ENCODE measurements around the gene TUBB4B.

The TUBB4B gene

GRCh38 chr9:137200311-137201204 is 40.5 kb upstream of the TUBB4B start, which contains the start of gene TPRN (continued):
- no peak for TF ChIP-seq CTCF (tag by site-specific recombination; IDR thresholded peaks at IDR 0.05)
- no peak for TF ChIP-seq TSHZ1 (tag by site-specific recombination; IDR thresholded peaks at IDR 0.05; ENCODE audit: borderline replicate concordance)
- no peak for TF ChIP-seq ZNF776 (tag by site-specific recombination; IDR thresholded peaks at IDR 0.05; ENCODE audit: borderline replicate concordance)
- no peak for TF ChIP-seq ZNF654 (tag by site-specific recombination; IDR thresholded peaks at IDR 0.05; ENCODE audit: low read depth)
- TF ChIP-seq ZNF48 (tag by site-specific recombination; IDR thresholded peaks at IDR 0.05): no peak
- TF ChIP-seq ZNF280D (tag by site-specific recombination; IDR thresholded peaks at IDR 0.05): no peak
- peak; percentile 12; the same call in 1 of the 2 replicates for TF ChIP-seq ELK4 (IDR thresholded peaks at IDR 0.05; ENCODE audit: borderline replicate concordance, low read depth, low read length)
- TF ChIP-seq ZNF214 (tag by site-specific recombination; IDR thresholded peaks at IDR 0.05; ENCODE audit: borderline replicate concordance): no peak
- TF ChIP-seq ZNF530 (tag by site-specific recombination; IDR thresholded peaks at IDR 0.05; ENCODE audit: low read depth): no peak
- no peak for TF ChIP-seq ZSCAN23 (tag by site-specific recombination; IDR thresholded peaks at IDR 0.05)
- TF ChIP-seq ZNF138 (tag by site-specific recombination; IDR thresholded peaks at IDR 0.05; ENCODE audit: borderline replicate concordance): no peak
- TF ChIP-seq ZNF707 (tag by site-specific recombination; IDR thresholded peaks at IDR 0.05): no peak
- TF ChIP-seq ZNF488 (tag by site-specific recombination; IDR thresholded peaks at IDR 0.05): no peak
- peak; percentile 64; the same call in 1 of the 2 replicates for TF ChIP-seq ZNF423 (tag by site-specific recombination; IDR thresholded peaks at IDR 0.05)
- TF ChIP-seq ZBTB49 (tag by site-specific recombination; IDR thresholded peaks at IDR 0.05; ENCODE audit: low read depth): no peak
- no peak for TF ChIP-seq ZNF335 (tag by site-specific recombination; conservative IDR thresholded peaks at IDR 0.05)
- no peak for TF ChIP-seq ZNF211 (tag by site-specific recombination; IDR thresholded peaks at IDR 0.05; ENCODE audit: low read depth)
- TF ChIP-seq ZNF555 (tag by site-specific recombination; conservative IDR thresholded peaks at IDR 0.05): no peak
- no peak for TF ChIP-seq ZBTB6 (tag by site-specific recombination; IDR thresholded peaks at IDR 0.05)
- no peak for TF ChIP-seq ZNF426 (tag by site-specific recombination; IDR thresholded peaks at IDR 0.05)
- no peak for TF ChIP-seq ZNF274 (IDR thresholded peaks at IDR 0.05; ENCODE audit: low read length)
- TF ChIP-seq ZNF274 (tag by site-specific recombination; IDR thresholded peaks at IDR 0.05; ENCODE audit: borderline replicate concordance): no peak
- TF ChIP-seq KLF10 (tag by site-specific recombination; IDR thresholded peaks at IDR 0.05): peak; percentile 99

Measured in HEK293 (cell line).